Measurements from ENCODE around the gene COL4A1.

Gene COL4A1

DNA sequence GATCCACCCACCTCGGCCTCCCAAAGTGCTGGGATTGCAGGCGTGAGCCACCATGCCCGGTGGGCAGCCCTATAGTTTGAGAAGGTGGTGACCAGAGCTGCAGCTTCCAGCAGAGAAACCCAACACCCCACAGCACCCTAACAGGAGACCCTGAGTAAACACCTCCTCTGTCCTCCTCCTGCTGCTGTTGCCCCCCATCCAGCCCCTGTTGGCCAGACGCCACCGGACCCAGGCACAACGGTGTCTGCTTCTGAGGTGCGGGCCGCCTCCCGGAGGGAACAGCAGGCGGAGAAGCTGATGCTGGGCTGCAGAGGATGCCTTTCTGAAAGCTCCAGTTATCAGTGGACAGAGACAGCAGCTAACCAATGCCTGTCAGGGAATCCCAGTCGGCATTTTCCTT is 175.5 kb downstream of the COL4A1 start:
- TF ChIP-seq CTBP1 (IDR thresholded peaks at IDR 0.05; ENCODE audit: borderline replicate concordance) (no peak), NFRKB (IDR thresholded peaks at IDR 0.05) (no peak), LEF1 (IDR thresholded peaks at IDR 0.05; ENCODE audit: borderline replicate concordance) (no peak), TARDBP (IDR thresholded peaks at IDR 0.05) (no peak), ARNT (IDR thresholded peaks at IDR 0.05) (no peak), FOXA1 (IDR thresholded peaks at IDR 0.05) (no peak), FOXM1 (IDR thresholded peaks at IDR 0.05; ENCODE audit: borderline replicate concordance) (no peak), BHLHE40 (IDR thresholded peaks at IDR 0.05; ENCODE audit: borderline replicate concordance) (no peak), HDGF (IDR thresholded peaks at IDR 0.05; ENCODE audit: borderline replicate concordance) (no peak), SP1 (IDR thresholded peaks at IDR 0.05) (no peak), SUZ12 (IDR thresholded peaks at IDR 0.05) (no peak)
- TF ChIP-seq, protein P1, sequence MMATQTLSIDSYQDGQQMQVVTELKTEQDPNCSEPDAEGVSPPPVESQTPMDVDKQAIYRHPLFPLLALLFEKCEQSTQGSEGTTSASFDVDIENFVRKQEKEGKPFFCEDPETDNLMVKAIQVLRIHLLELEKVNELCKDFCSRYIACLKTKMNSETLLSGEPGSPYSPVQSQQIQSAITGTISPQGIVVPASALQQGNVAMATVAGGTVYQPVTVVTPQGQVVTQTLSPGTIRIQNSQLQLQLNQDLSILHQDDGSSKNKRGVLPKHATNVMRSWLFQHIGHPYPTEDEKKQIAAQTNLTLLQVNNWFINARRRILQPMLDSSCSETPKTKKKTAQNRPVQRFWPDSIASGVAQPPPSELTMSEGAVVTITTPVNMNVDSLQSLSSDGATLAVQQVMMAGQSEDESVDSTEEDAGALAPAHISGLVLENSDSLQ (IDR thresholded peaks at IDR 0.05): no peak
- CTCF ChIA-PET: no interaction called here
- no peak for DNase-seq (ENCODE audit: extremely low spot score)
- POLR2A ChIA-PET: no interaction called here

DNA sequence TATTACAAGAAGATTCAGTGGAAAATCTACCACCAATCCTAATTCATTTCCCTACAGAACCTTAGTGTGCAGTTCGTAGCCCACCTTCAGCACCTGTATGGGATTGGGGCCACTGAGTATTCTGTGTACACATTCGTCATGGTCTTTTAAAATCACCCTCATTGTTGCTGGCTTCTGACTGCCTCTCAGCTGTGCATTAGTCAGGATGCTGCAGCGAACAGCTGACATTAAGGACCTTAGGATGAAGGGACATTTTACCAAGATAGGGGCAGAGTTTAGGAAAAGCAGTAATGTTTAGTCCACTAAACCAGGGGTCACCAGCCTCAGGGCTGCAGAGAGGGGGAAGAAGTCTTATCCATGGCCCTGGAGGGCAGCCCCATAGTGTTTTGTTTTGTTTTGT is 176.5 kb downstream of the COL4A1 start:
- CTCF ChIA-PET: no interaction called here
- no peak for DNase-seq (ENCODE audit: extremely low spot score)
- TF ChIP-seq SP1 (IDR thresholded peaks at IDR 0.05) (no peak), FOXA1 (IDR thresholded peaks at IDR 0.05) (no peak), SUZ12 (IDR thresholded peaks at IDR 0.05) (no peak), FOXM1 (IDR thresholded peaks at IDR 0.05; ENCODE audit: borderline replicate concordance) (no peak), HDGF (IDR thresholded peaks at IDR 0.05; ENCODE audit: borderline replicate concordance) (no peak), ELF4 (IDR thresholded peaks at IDR 0.05) (no peak)
- POLR2A ChIA-PET: no interaction called here

DNA sequence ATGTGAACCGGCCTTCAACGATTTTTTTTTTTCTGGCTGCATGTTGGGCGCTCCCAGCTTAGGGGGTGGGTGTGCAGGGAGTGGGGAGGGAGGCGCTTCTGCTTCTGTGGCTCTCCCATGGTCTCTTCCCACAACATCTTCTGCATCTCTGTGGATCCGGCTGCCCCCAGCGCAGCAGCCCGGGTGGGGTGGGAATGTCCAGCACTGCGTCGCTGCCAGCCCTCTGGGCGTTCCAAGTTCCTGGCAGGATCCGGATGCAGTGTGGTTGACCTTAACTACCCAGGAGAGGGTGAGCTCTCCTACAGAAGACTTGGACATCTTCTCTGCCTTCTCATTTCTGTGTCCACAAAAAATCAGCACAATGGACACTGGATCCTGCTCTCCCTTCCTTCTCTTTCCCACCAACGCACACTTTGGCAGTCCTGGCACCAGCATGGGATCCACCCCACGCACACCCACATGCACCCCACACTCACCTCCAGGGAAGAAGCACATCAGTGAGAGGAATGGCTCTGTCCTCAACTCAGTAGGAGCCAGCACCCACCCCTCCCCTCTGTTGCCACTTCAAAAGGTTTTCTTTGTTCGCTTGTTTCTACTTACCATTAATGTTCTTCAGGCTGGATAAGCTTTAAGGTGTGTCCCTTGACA is 177.3 kb downstream of the COL4A1 start:
- DNase-seq (ENCODE audit: extremely low spot score): no peak
- ChIA-PET CTCF (no interaction called here), POLR2A (no interaction called here)
- no peak for TF ChIP-seq TARDBP (IDR thresholded peaks at IDR 0.05)
- TF ChIP-seq FOXM1 (IDR thresholded peaks at IDR 0.05; ENCODE audit: borderline replicate concordance): no peak
- TF ChIP-seq, protein P1 (IDR thresholded peaks at IDR 0.05): no peak
- TF ChIP-seq FOXK2 (IDR thresholded peaks at IDR 0.05): no peak
- no peak for TF ChIP-seq LEF1 (IDR thresholded peaks at IDR 0.05; ENCODE audit: borderline replicate concordance)
- TF ChIP-seq SUZ12 (IDR thresholded peaks at IDR 0.05): no peak
- TF ChIP-seq NFRKB (IDR thresholded peaks at IDR 0.05): no peak
- TF ChIP-seq ZNF384 (IDR thresholded peaks at IDR 0.05): no peak
- TF ChIP-seq ARNT (IDR thresholded peaks at IDR 0.05): no peak
- TF ChIP-seq SP1 (IDR thresholded peaks at IDR 0.05): no peak
- TF ChIP-seq L3MBTL2 (conservative IDR thresholded peaks at IDR 0.05): no peak
- TF ChIP-seq FOXA1 (IDR thresholded peaks at IDR 0.05): no peak
- no peak for TF ChIP-seq CTBP1 (IDR thresholded peaks at IDR 0.05; ENCODE audit: borderline replicate concordance)
- no peak for TF ChIP-seq ELF4 (IDR thresholded peaks at IDR 0.05)
- no peak for TF ChIP-seq BHLHE40 (IDR thresholded peaks at IDR 0.05; ENCODE audit: borderline replicate concordance)

DNA sequence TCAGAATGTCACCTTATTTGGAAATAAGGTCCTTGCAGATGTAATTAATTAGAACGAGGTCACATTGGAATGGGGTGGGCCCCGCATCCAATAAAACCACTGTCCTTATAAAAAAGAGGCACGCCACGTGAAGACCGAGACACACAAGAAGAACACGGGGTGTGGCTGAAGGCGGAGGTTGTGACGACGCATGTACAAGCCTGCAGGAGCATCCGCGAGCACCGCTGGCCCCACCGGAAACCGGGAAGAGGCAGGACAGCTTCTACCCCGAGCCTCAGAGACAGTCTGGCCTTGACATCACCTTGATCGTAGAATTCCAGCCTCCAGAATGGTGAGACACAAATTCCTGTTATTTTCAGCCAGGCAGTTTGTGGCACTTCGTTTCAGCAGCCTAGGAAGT is 177.9 kb downstream of the COL4A1 start:
- DNase-seq (ENCODE audit: extremely low spot score): no peak
- ChIA-PET CTCF (no interaction called here), POLR2A (no interaction called here)
- no peak for TF ChIP-seq FOXA1 (IDR thresholded peaks at IDR 0.05)
- no peak for TF ChIP-seq ARNT (IDR thresholded peaks at IDR 0.05)

DNA sequence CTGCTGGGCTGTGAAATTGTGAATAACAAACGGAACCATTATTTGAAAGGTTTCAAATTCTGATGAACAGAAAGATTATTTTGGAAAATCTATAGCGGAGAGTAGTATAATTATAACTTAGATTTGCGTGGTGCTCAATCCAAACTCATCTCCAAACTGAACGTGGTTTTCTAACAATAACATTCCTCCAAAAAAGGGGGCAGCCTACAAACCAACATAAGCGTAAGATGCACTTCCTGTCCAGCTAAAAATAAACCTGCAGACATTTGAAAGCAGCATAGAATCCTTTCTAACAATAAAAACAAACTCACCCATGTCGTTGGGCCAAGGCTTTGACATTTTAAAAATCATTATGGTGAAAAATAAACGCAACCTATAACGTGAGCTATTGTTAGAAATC is 178.4 kb downstream of the COL4A1 start:
- TF ChIP-seq TARDBP (IDR thresholded peaks at IDR 0.05): no peak
- no peak for TF ChIP-seq SUZ12 (IDR thresholded peaks at IDR 0.05)
- TF ChIP-seq ZNF384 (IDR thresholded peaks at IDR 0.05): no peak
- TF ChIP-seq L3MBTL2 (conservative IDR thresholded peaks at IDR 0.05): no peak
- no peak for TF ChIP-seq HDGF (IDR thresholded peaks at IDR 0.05; ENCODE audit: borderline replicate concordance)
- no peak for TF ChIP-seq BHLHE40 (IDR thresholded peaks at IDR 0.05; ENCODE audit: borderline replicate concordance)
- no peak for TF ChIP-seq FOXK2 (IDR thresholded peaks at IDR 0.05)
- TF ChIP-seq CTBP1 (IDR thresholded peaks at IDR 0.05; ENCODE audit: borderline replicate concordance): no peak
- TF ChIP-seq NFRKB (IDR thresholded peaks at IDR 0.05): no peak
- no peak for TF ChIP-seq FOXA1 (IDR thresholded peaks at IDR 0.05)
- POLR2A ChIA-PET: no interaction called here
- DNase-seq (ENCODE audit: extremely low spot score): no peak
- CTCF ChIA-PET: no interaction called here

DNA sequence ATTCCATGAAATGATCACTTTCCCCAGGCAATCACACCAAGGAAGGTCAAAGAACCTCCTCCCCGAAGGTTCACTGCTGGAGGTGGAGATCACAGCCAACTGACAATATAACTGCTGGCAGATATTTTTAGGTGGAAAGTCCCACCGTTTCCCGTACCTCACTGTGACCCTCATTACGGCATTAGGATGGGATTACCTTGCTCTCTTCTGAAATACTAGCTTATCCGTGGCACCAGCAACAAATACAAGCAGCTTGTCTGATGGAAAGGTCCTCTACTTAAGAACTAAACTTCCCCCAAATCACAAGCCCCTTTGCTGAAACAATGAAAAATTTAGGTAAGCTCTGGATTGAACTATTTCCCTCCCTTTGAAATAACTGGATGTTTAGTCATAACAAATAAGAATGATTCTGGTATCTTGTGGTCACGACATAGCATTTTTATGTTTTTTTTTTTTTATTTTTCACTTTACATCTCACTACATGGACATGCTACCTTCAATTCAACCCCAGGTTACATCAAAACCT is 178.9 kb downstream of the COL4A1 start:
- DNase-seq (ENCODE audit: extremely low spot score): no peak
- ChIA-PET CTCF (no interaction called here), POLR2A (no interaction called here)

DNA sequence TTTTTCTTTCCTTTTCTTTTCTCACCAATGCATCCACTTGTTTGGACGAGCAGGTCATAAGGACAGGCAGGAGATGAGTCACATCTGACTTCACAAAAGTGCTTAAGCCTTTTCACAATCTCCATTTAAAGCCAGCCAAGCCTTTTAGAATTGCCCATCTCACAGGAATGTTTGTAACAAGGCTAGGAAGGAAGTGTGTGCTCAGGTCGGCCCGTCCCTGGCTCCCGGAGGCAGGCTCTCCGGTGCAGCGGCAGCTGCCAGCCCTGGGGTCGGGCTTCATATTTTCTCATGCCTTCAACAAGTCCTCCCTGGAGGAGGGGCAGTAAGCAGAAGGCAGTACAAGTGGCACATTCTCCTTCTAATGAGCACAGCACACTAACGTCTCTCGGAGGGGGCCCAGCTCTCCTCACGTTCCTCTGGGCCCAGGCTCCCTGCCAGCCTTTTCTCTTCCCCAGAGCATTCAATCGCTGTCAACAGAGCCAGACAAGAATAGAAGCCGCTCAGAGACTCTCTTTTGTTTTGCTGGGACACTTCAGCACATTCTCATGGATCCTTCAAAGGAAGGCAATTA is 180.5 kb downstream of the COL4A1 start:
- TF ChIP-seq SUZ12 (IDR thresholded peaks at IDR 0.05): no peak
- no peak for TF ChIP-seq FOXM1 (IDR thresholded peaks at IDR 0.05; ENCODE audit: borderline replicate concordance)
- TF ChIP-seq CTBP1 (IDR thresholded peaks at IDR 0.05; ENCODE audit: borderline replicate concordance): no peak
- no peak for TF ChIP-seq FOXA1 (IDR thresholded peaks at IDR 0.05)
- DNase-seq (ENCODE audit: extremely low spot score): no peak
- ChIA-PET POLR2A (no interaction called here), CTCF (no interaction called here)

More for the DNA sequence above, 178.9 kb downstream of the COL4A1 start:
- TF ChIP-seq FOXK2 (IDR thresholded peaks at IDR 0.05) (no peak), NFRKB (IDR thresholded peaks at IDR 0.05) (no peak), FOXA1 (IDR thresholded peaks at IDR 0.05) (no peak), FOXM1 (IDR thresholded peaks at IDR 0.05; ENCODE audit: borderline replicate concordance) (no peak), TARDBP (IDR thresholded peaks at IDR 0.05) (no peak), L3MBTL2 (conservative IDR thresholded peaks at IDR 0.05) (no peak), SP1 (IDR thresholded peaks at IDR 0.05) (no peak), BHLHE40 (IDR thresholded peaks at IDR 0.05; ENCODE audit: borderline replicate concordance) (no peak)

All from HEK293T (cell line).